ENCODE data around the gene ATP6V1G1.

- TF ChIP-seq POLR2A (IDR thresholded peaks at IDR 0.05) (no peak), CTCF (IDR thresholded peaks at IDR 0.05 in 8 of 11, conservative IDR thresholded peaks at IDR 0.05 in 3 of 11) (no peak)
Observed at GRCh38 chr9:114571391-114571790, 16.2 kb upstream of the ATP6V1G1 start.
